HepG2 (cell line): ENCODE results near the gene DISP2. TPM values are rescaled to one million over a fixed set of nuclear protein-coding genes. Genes with fewer than 3 reads are reported as not detected.

Source experiments
- ARNTL ChIP-seq: sonication (generic); formaldehyde crosslinking; IDR thresholded peaks from 2 replicates; pipeline ENCODE4 v1.4.0; 2020; ENCODE audit warnings: mild to moderate bottlenecking, missing genetic modification reagents
- CBX5 ChIP-seq: sonication (generic); formaldehyde crosslinking; IDR thresholded peaks from 2 replicates; pipeline ENCODE4 v1.4.0; 2020; ENCODE audit warnings: missing genetic modification reagents, borderline replicate concordance
- CHD2 ChIP-seq: IDR thresholded peaks from 2 replicates; pipeline ENCODE4 v1.6.1; 2011; ENCODE audit warnings: low read depth, low read length, improper control_type of control experiment
- FOSL2 ChIP-seq: sonication (generic); formaldehyde crosslinking; IDR thresholded peaks from 2 replicates; pipeline ENCODE4 v1.4.0; 2020; ENCODE audit warnings: missing genetic modification reagents
- KAT8 ChIP-seq: IDR thresholded peaks from 2 replicates; pipeline ENCODE4 v1.6.1; 2016; ENCODE audit warnings: missing genetic modification reagents, missing compliant biosample characterization
- KLF6 ChIP-seq: IDR thresholded peaks from 2 replicates; pipeline ENCODE4 v1.8.0; 2016; ENCODE audit warnings: missing biosample characterization, missing genetic modification reagents
- MEIS2 ChIP-seq: sonication (generic); formaldehyde crosslinking; IDR thresholded peaks from 2 replicates; pipeline ENCODE4 v1.9.0; 2021; ENCODE audit warnings: mild to moderate bottlenecking, missing genetic modification reagents
- MTA3 ChIP-seq: sonication (generic); formaldehyde crosslinking; IDR thresholded peaks from 2 replicates; pipeline ENCODE4 v1.4.0; 2020; ENCODE audit warnings: missing genetic modification reagents
- NCOA1 ChIP-seq: sonication (generic); formaldehyde crosslinking; IDR thresholded peaks from 2 replicates; pipeline ENCODE4 v1.9.0; 2021; ENCODE audit warnings: missing genetic modification reagents
- SRSF9 ChIP-seq: fragments of 200-400 bp; formaldehyde crosslinking; IDR thresholded peaks from 2 replicates; pipeline ENCODE4 v1.6.1; 2018; ENCODE audit warnings: borderline replicate concordance, mild to moderate bottlenecking, low read depth, low read length; ENCODE audit not compliant: insufficient read depth, poor library complexity, severe bottlenecking
- TP53 ChIP-seq: sonication (generic); formaldehyde crosslinking; conservative IDR thresholded peaks from 2 replicates; pipeline ENCODE4 v1.4.0; 2020; ENCODE audit warnings: missing genetic modification reagents
- ZBTB3 ChIP-seq: sonication (generic); formaldehyde crosslinking; IDR thresholded peaks from 2 replicates; pipeline ENCODE4 v1.4.0; 2020; ENCODE audit warnings: low read depth, mild to moderate bottlenecking, moderate library complexity, missing genetic modification reagents, borderline replicate concordance
- ZBTB7A ChIP-seq: sonication (generic); formaldehyde crosslinking; IDR thresholded peaks from 2 replicates; pipeline ENCODE4 v1.8.0; 2022; ENCODE audit warnings: mild to moderate bottlenecking, missing genetic modification reagents
- ZBTB7B ChIP-seq: sonication (generic); formaldehyde crosslinking; IDR thresholded peaks from 2 replicates; pipeline ENCODE4 v1.4.0; 2020; ENCODE audit warnings: missing genetic modification reagents
- ZNF12 ChIP-seq: sonication (generic); formaldehyde crosslinking; IDR thresholded peaks from 2 replicates; pipeline ENCODE4 v1.5.0; 2020; ENCODE audit warnings: missing genetic modification reagents
- ZNF260 ChIP-seq: sonication (generic); formaldehyde crosslinking; IDR thresholded peaks from 2 replicates; pipeline ENCODE4 v1.4.0; 2020; ENCODE audit warnings: missing genetic modification reagents, low read depth, mild to moderate bottlenecking, borderline replicate concordance
- ZNF451 ChIP-seq: sonication (generic); formaldehyde crosslinking; IDR thresholded peaks from 2 replicates; pipeline ENCODE4 v1.5.0; 2020; ENCODE audit warnings: mild to moderate bottlenecking, missing genetic modification reagents
- ZNF709 ChIP-seq: sonication (generic); formaldehyde crosslinking; IDR thresholded peaks from 2 replicates; pipeline ENCODE4 v1.5.0; 2020; ENCODE audit warnings: mild to moderate bottlenecking, missing genetic modification reagents
- ZNF768 ChIP-seq: sonication (generic); formaldehyde crosslinking; IDR thresholded peaks from 2 replicates; pipeline ENCODE4 v1.4.0; 2020; ENCODE audit warnings: missing genetic modification reagents
- ZNF891 ChIP-seq: sonication (generic); formaldehyde crosslinking; IDR thresholded peaks from 2 replicates; pipeline ENCODE4 v1.5.0; 2020; ENCODE audit warnings: mild to moderate bottlenecking, missing genetic modification reagents
- ZZZ3 ChIP-seq: sonication (generic); formaldehyde crosslinking; IDR thresholded peaks from 2 replicates; pipeline ENCODE4 v1.4.0; 2020; ENCODE audit warnings: missing genetic modification reagents, mild to moderate bottlenecking, borderline replicate concordance
- polyA plus RNA-seq, 8 experiments: library from polyadenylated mRNA; depleted of rRNA in 3 of 8; stranded (reverse) in 7 of 8; unstranded in 1 of 8; fragments of >200 nt; fragmentation: Illumina TruSeq in 4 of 8; extraction: Trizol in 4 of 8; gene quantifications; 2 replicates each; pipeline versions ENCODE4 v1.2.1 to v1.2.3, GENCODE V29; 2011 to 2016; ENCODE audit warnings: low read depth in 4 of 8, missing spikeins in 1 of 8, mixed read lengths in 1 of 8; ENCODE audit not compliant: insufficient read depth in 1 of 8
- total RNA-seq, 5 experiments: library from RNA; depleted of rRNA; stranded (reverse); fragments of >200 nt; fragmentation: Illumina TruSeq; extraction: Trizol; gene quantifications; 2 replicates each; pipeline ENCODE4 v1.2.3, GENCODE V29; 2016; ENCODE audit warnings: low read depth in 1 of 5
- TF ChIP-seq, protein P1 (sequence below): IDR thresholded peaks from 2 replicates; pipeline ENCODE4 v1.6.1; 2012; ENCODE audit warnings: inconsistent platforms
- TF ChIP-seq, protein P2 (sequence below): sonication (generic); formaldehyde crosslinking; IDR thresholded peaks from 2 replicates; pipeline ENCODE4 v1.4.0; 2020; ENCODE audit warnings: low read depth, mild to moderate bottlenecking, missing genetic modification reagents
- TF ChIP-seq, protein P3 (sequence below): sonication (generic); formaldehyde crosslinking; IDR thresholded peaks from 2 replicates; pipeline ENCODE4 v1.5.0; 2020; ENCODE audit warnings: mild to moderate bottlenecking, missing genetic modification reagents
- TF ChIP-seq, protein P4 (sequence below): sonication (generic); formaldehyde crosslinking; IDR thresholded peaks from 2 replicates; pipeline ENCODE4 v1.5.0; 2020; ENCODE audit warnings: mild to moderate bottlenecking, missing genetic modification reagents, moderate library complexity
- TF ChIP-seq, protein P5 (sequence below), 2 experiments: sonication (generic) in 1 of 2; formaldehyde crosslinking in 1 of 2; IDR thresholded peaks; 2 replicates each; pipeline versions ENCODE4 v1.4.0 to v1.6.1; 2018 to 2020; ENCODE audit warnings: missing genetic modification reagents in 2 of 2, borderline replicate concordance in 1 of 2, low read depth in 1 of 2, mild to moderate bottlenecking in 1 of 2, missing biosample characterization in 1 of 2

The DISP2 gene
- total and polyA plus RNA-seq, 2 of the 13 experiments (the other 11 are each of a cell fraction or from before 2014, with no cell fraction given): 0.09 to 0.32 TPM

DNA sequence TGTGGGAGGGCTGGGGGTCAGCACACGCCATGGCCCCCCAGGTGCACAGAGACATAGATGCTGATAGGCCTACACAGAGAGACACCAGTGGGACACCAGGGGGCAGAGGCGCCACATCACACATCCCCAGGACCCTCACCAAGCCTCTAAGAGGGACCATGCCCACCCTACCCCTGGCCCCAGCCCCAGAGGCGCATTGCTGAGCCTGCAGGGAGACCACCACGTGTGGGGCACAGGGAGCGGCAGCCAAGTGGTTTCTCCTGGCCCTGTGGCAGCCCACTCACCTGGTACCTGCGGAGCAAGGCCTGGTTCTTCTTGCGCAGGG lies 18.4 kb upstream of the DISP2 start (continued):
- TF ChIP-seq ZBTB7B (CRISPR knock-in tag) (0 out of 2 replicates have a peak, but pooled peaks have one; percentile 21), ZNF768 (CRISPR knock-in tag) (0 out of 2 replicates have a peak, but pooled peaks have one; percentile 35), NCOA1 (no peak), ZZZ3 (CRISPR knock-in tag) (no peak), ARNTL (CRISPR knock-in tag) (no peak), KAT8 (CRISPR knock-in tag) (no peak), ZNF260 (CRISPR knock-in tag) (no peak), SRSF9 (no peak), ZBTB7A (peak; percentile 70; the same call in 1 of the 2 replicates), MEIS2 (CRISPR knock-in tag) (no peak), FOSL2 (CRISPR knock-in tag) (no peak), ZNF451 (no peak), ZNF709 (CRISPR knock-in tag) (no peak), TP53 (CRISPR knock-in tag) (no peak), KLF6 (CRISPR knock-in tag) (no peak), CHD2 (no peak), ZBTB3 (CRISPR knock-in tag) (no peak), ZNF12 (no peak), MTA3 (no peak), ZNF891 (CRISPR knock-in tag) (no peak), CBX5 (CRISPR knock-in tag) (no peak)
- TF ChIP-seq, protein P1, sequence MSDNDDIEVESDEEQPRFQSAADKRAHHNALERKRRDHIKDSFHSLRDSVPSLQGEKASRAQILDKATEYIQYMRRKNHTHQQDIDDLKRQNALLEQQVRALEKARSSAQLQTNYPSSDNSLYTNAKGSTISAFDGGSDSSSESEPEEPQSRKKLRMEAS: 0 out of 2 replicates have a peak, but pooled peaks have one; percentile 42
- TF ChIP-seq, protein P2, sequence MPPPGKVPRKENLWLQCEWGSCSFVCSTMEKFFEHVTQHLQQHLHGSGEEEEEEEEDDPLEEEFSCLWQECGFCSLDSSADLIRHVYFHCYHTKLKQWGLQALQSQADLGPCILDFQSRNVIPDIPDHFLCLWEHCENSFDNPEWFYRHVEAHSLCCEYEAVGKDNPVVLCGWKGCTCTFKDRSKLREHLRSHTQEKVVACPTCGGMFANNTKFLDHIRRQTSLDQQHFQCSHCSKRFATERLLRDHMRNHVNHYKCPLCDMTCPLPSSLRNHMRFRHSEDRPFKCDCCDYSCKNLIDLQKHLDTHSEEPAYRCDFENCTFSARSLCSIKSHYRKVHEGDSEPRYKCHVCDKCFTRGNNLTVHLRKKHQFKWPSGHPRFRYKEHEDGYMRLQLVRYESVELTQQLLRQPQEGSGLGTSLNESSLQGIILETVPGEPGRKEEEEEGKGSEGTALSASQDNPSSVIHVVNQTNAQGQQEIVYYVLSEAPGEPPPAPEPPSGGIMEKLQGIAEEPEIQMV: no peak
- TF ChIP-seq, protein P3, sequence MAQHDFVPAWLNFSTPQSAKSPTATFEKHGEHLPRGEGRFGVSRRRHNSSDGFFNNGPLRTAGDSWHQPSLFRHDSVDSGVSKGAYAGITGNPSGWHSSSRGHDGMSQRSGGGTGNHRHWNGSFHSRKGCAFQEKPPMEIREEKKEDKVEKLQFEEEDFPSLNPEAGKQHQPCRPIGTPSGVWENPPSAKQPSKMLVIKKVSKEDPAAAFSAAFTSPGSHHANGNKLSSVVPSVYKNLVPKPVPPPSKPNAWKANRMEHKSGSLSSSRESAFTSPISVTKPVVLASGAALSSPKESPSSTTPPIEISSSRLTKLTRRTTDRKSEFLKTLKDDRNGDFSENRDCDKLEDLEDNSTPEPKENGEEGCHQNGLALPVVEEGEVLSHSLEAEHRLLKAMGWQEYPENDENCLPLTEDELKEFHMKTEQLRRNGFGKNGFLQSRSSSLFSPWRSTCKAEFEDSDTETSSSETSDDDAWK: no peak
- TF ChIP-seq, protein P4, sequence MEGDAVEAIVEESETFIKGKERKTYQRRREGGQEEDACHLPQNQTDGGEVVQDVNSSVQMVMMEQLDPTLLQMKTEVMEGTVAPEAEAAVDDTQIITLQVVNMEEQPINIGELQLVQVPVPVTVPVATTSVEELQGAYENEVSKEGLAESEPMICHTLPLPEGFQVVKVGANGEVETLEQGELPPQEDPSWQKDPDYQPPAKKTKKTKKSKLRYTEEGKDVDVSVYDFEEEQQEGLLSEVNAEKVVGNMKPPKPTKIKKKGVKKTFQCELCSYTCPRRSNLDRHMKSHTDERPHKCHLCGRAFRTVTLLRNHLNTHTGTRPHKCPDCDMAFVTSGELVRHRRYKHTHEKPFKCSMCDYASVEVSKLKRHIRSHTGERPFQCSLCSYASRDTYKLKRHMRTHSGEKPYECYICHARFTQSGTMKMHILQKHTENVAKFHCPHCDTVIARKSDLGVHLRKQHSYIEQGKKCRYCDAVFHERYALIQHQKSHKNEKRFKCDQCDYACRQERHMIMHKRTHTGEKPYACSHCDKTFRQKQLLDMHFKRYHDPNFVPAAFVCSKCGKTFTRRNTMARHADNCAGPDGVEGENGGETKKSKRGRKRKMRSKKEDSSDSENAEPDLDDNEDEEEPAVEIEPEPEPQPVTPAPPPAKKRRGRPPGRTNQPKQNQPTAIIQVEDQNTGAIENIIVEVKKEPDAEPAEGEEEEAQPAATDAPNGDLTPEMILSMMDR (CRISPR knock-in tag): peak; percentile 72
- TF ChIP-seq, protein P5, sequence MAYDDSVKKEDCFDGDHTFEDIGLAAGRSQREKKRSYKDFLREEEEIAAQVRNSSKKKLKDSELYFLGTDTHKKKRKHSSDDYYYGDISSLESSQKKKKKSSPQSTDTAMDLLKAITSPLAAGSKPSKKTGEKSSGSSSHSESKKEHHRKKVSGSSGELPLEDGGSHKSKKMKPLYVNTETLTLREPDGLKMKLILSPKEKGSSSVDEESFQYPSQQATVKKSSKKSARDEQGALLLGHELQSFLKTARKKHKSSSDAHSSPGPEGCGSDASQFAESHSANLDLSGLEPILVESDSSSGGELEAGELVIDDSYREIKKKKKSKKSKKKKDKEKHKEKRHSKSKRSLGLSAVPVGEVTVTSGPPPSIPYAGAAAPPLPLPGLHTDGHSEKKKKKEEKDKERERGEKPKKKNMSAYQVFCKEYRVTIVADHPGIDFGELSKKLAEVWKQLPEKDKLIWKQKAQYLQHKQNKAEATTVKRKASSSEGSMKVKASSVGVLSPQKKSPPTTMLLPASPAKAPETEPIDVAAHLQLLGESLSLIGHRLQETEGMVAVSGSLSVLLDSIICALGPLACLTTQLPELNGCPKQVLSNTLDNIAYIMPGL (CRISPR knock-in tag; IDR thresholded peaks at IDR 0.05; ENCODE audit: borderline replicate concordance in 1 of 2, low read depth in 1 of 2): 0 out of 4 replicates have a peak, but pooled peaks of 1 of the 2 experiments have one; percentile 15
